Natural killer cell (primary cell): ENCODE data around the gene GGA3. TPM values are rescaled to one million over a fixed set of nuclear protein-coding genes. Genes with fewer than 3 reads are reported as not detected.
A peak's percentile ranks its signal among the peaks of the same experiment; 100 is the strongest.

Experiments used
- ATAC-seq, 3 donors: fragments of 150-1000 bp in 2 of 3; fragments of 200-7000 bp in 1 of 3; cut with Tn5 transposase; 1 replicate in 1 of 3; 2 replicates in 2 of 3; pipeline ENCODE4 v1.10.0; 2021; ENCODE audit warnings: mild to moderate bottlenecking in 2 of 3, moderate library complexity in 2 of 3
- DNase-seq, 2 donors: peaks; one replicate each; pipeline versions ENCODE4 v3.0.0 to v3.0.0-alpha.2; 2013 to 2021; ENCODE audit warnings: mixed read lengths in 1 of 2
- H3K27ac ChIP-seq: one replicate; pipeline ENCODE4 v1.5.1; 2013; ENCODE audit warnings: mild to moderate bottlenecking, low read length
- H3K27me3 ChIP-seq: one replicate; pipeline ENCODE4 v1.6.1; 2013; ENCODE audit warnings: low read length; ENCODE audit not compliant: control insufficient read depth, insufficient read depth
- H3K36me3 ChIP-seq: one replicate; pipeline ENCODE4 v1.6.1; 2013; ENCODE audit warnings: low read length; ENCODE audit not compliant: control insufficient read depth, insufficient read depth
- H3K4me1 ChIP-seq: one replicate; pipeline ENCODE4 v1.6.1; 2013; ENCODE audit warnings: low read length; ENCODE audit not compliant: control insufficient read depth, insufficient read depth
- H3K4me3 ChIP-seq: one replicate; pipeline ENCODE4 v1.5.1; 2013; ENCODE audit warnings: low read length
- H3K9me3 ChIP-seq: one replicate; pipeline ENCODE4 v1.6.1; 2013; ENCODE audit warnings: low read length; ENCODE audit not compliant: control insufficient read depth, insufficient read depth
- H3K27ac Mint-ChIP-seq, 2 donors: one replicate each; pipeline ENCODE4 v1.8.0; 2022; ENCODE audit warnings: mild to moderate bottlenecking in 2 of 2, mixed read lengths in 2 of 2, moderate library complexity in 1 of 2
- H3K27me3 Mint-ChIP-seq, 2 donors: one replicate each; pipeline ENCODE4 v1.8.0; 2022; ENCODE audit warnings: low read depth in 2 of 2, mixed read lengths in 2 of 2
- H3K36me3 Mint-ChIP-seq: one replicate; pipeline ENCODE4 v1.8.0; 2022; ENCODE audit warnings: mixed read lengths
- H3K4me1 Mint-ChIP-seq, 2 donors: one replicate each; pipeline ENCODE4 v1.8.0; 2022; ENCODE audit warnings: mixed read lengths in 2 of 2
- H3K4me3 Mint-ChIP-seq: one replicate; pipeline ENCODE4 v1.8.0; 2022; ENCODE audit warnings: mild to moderate bottlenecking, moderate library complexity, mixed read lengths
- H3K9me3 Mint-ChIP-seq, 2 donors: one replicate each; pipeline ENCODE4 v1.8.0; 2022; ENCODE audit warnings: mixed read lengths in 2 of 2
- WGBS: methylation state at CpG from one replicate; pipeline ENCODE4 v1.1.7; 2013; ENCODE audit warnings: missing lambda C conversion rate; ENCODE audit not compliant: insufficient coverage; 5-methylcytosine and 5-hydroxymethylcytosine counted together
- intact Hi-C: fragments of 100-400 bp; cut with micrococcal nuclease; formaldehyde crosslinking; loops from one replicate; pipeline ENCODE4 v1.14.2; 2022
- total RNA-seq, 4 donors: library from RNA; stranded (reverse); fragments of 120-200 nt in 1 of 4; gene quantifications; one replicate each; pipeline versions ENCODE4 v1.2.3 to v1.2.4, GENCODE V29; 2013 to 2022
- TF ChIP-seq, protein P1 (sequence below): fragments of 200-600 bp; IDR thresholded peaks from one replicate; pipeline ENCODE4 v1.8.0; 2022; ENCODE audit warnings: antibody characterized with exemption

GGA3 gene
- total RNA-seq, 3 donors from 2014 or later (not counting 1 experiment from before 2014, with no cell fraction given): 78.1 to 97.3 (median 94.0) TPM

- peak overlapping the region in 1 of 2 donors; percentile 54 for H3K27ac Mint-ChIP-seq
Observed at GRCh38 chr17:75240394-75241142, 20.8 kb downstream of the GGA3 start.

GRCh38 chr17:75239778-75240393 lies 21.5 kb downstream of the GGA3 start:
- intact Hi-C loops: no loop called here
- peaks cover 91% of the 10 kb centered on the region for H3K36me3 ChIP-seq
- Mint-ChIP-seq H3K4me3 (no peak overlapping the region), H3K27me3 (no peaks in the 10 kb centered on the region), H3K27ac (peak overlapping the region in 1 of 2 donors; percentile 54), H3K4me1 (peaks cover 9 to 12% of the 10 kb centered on the region in 2 donors), H3K9me3 (no peaks in the 10 kb centered on the region), H3K36me3 (no peaks in the 10 kb centered on the region)
- H3K27ac ChIP-seq: no peak overlapping the region
- WGBS: 96% methylated on average over 23 of the region's 23 CpGs
- DNase-seq (no peak), ATAC-seq (no peak)
- peaks cover 43% of the 10 kb centered on the region for H3K4me1 ChIP-seq
- H3K27me3 ChIP-seq: no peaks in the 10 kb centered on the region
- no peaks in the 10 kb centered on the region for H3K9me3 ChIP-seq
- H3K4me3 ChIP-seq: no peak overlapping the region
- TF ChIP-seq, protein P1, sequence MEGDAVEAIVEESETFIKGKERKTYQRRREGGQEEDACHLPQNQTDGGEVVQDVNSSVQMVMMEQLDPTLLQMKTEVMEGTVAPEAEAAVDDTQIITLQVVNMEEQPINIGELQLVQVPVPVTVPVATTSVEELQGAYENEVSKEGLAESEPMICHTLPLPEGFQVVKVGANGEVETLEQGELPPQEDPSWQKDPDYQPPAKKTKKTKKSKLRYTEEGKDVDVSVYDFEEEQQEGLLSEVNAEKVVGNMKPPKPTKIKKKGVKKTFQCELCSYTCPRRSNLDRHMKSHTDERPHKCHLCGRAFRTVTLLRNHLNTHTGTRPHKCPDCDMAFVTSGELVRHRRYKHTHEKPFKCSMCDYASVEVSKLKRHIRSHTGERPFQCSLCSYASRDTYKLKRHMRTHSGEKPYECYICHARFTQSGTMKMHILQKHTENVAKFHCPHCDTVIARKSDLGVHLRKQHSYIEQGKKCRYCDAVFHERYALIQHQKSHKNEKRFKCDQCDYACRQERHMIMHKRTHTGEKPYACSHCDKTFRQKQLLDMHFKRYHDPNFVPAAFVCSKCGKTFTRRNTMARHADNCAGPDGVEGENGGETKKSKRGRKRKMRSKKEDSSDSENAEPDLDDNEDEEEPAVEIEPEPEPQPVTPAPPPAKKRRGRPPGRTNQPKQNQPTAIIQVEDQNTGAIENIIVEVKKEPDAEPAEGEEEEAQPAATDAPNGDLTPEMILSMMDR: no peak

More at GRCh38 chr17:75240394-75241142, 20.8 kb downstream of the GGA3 start:
- Histone ChIP-seq H3K9me3 (no peaks in the 10 kb centered on the region), H3K27ac (no peak overlapping the region), H3K4me3 (no peak overlapping the region), H3K4me1 (peaks cover 47% of the 10 kb centered on the region), H3K27me3 (no peaks in the 10 kb centered on the region), H3K36me3 (peaks cover 92% of the 10 kb centered on the region)
- Mint-ChIP-seq H3K4me3 (no peak overlapping the region), H3K9me3 (no peaks in the 10 kb centered on the region), H3K27me3 (no peaks in the 10 kb centered on the region), H3K36me3 (no peaks in the 10 kb centered on the region), H3K4me1 (peaks cover 9 to 12% of the 10 kb centered on the region in 2 donors)
- intact Hi-C loops: no loop called here
- ATAC-seq: peak in 2 of 3 donors; percentile 24 to 36
- 89% methylated on average over 23 of the region's 23 CpGs for WGBS
- TF ChIP-seq, protein P1: peak; percentile 25
- peak in 1 of 2 donors; percentile 56 for DNase-seq

- H3K4me1 Mint-ChIP-seq: peaks cover 5 to 12% of the 10 kb centered on the region in 2 donors
- Histone ChIP-seq H3K27me3 (no peaks in the 10 kb centered on the region), H3K4me1 (peaks cover 36% of the 10 kb centered on the region), H3K9me3 (no peaks in the 10 kb centered on the region), H3K27ac (no peak overlapping the region), H3K4me3 (no peak overlapping the region), H3K36me3 (peaks cover 91% of the 10 kb centered on the region)
- no peak for ATAC-seq
- H3K27ac Mint-ChIP-seq: peak overlapping the region; percentile 77 to 78
- H3K36me3 Mint-ChIP-seq: no peaks in the 10 kb centered on the region
- DNase-seq: no peak
- 95% methylated on average over 12 of the region's 12 CpGs for WGBS
- no peaks in the 10 kb centered on the region for H3K9me3 Mint-ChIP-seq
- intact Hi-C loops: no loop called here
- TF ChIP-seq, protein P1: no peak
- no peak overlapping the region for H3K4me3 Mint-ChIP-seq
- H3K27me3 Mint-ChIP-seq: no peaks in the 10 kb centered on the region
Observed at GRCh38 chr17:75239214-75239613, 22.2 kb downstream of the GGA3 start.
